ENCODE measurements around the gene KIF2C. TPM values are rescaled to one million over a fixed set of nuclear protein-coding genes. Genes with fewer than 3 reads are reported as not detected.

The KIF2C gene
- total RNA-seq, 5 donors from 2014 or later (not counting 1 experiment from before 2014, with no cell fraction given), result 0.68 to 1.6 (median 1.1) TPM

- Mint-ChIP-seq H3K36me3 (peaks cover 36% of the 10 kb centered on the region), H3K4me3 (peak overlapping the region; percentile 83 to 98 (median 92)), H3K27me3 (no peaks in the 10 kb centered on the region), H3K4me1 (peaks cover 44 to 63% (median 53%) of the 10 kb centered on the region in 3 donors), H3K27ac (peak overlapping the region; percentile 93 to 97), H3K9me3 (no peaks in the 10 kb centered on the region)
- WGBS (ENCODE audit: insufficient coverage), result 15% methylated on average over 12 of the region's 13 CpGs
- ATAC-seq (replicated peaks in 1 of 4) (no peak), DNase-seq (peak in 5 of 35 experiments; percentile 23 to 56 (median 37))
- ChIA-PET CTCF (interaction anchor here in 1 of 2 donors (0.6 to 1.8 kb wide), 2 partner anchors 8 to 502 kb away, joined by 5 to 17 read pairs; partner anchors contain the start of gene BTBD19), POLR2A (interaction anchor here (0.7 to 3.5 kb wide), 6 partner anchors 7 to 502 kb away, joined by 3 to 40 read pairs (median 13); partner anchors contain the start of gene BTBD19 (in 1 of the 2))
- Histone ChIP-seq H3K4me3 (ENCODE audit: control insufficient read depth in 1 of 2, extremely low read depth in 1 of 2, low read length in 1 of 2) (peak overlapping the region; percentile 81 to 97), H3K9me3 (no peaks in the 10 kb centered on the region), H3K36me3 (ENCODE audit: control insufficient read depth in 2 of 2, extremely low read depth in 1 of 2, insufficient read depth in 1 of 2, low read length in 1 of 2) (peaks cover 16 to 44% of the 10 kb centered on the region in 2 donors), H3K27ac (ENCODE audit: low read length) (peak overlapping the region; percentile 63), H3K27me3 (replicated peaks in 1 of 2; ENCODE audit: control insufficient read depth in 2 of 2, extremely low read depth in 1 of 2, insufficient read depth in 2 of 2, low read length in 1 of 2) (no peaks in the 10 kb centered on the region), H3K4me1 (ENCODE audit: control insufficient read depth in 1 of 2, extremely low read depth in 1 of 2, insufficient read depth in 2 of 2, low read length in 2 of 2) (peaks cover 19 to 56% of the 10 kb centered on the region in 2 experiments)
Measured at GRCh38 chr1:44801491-44802305, 62.1 kb downstream of the KIF2C start.

- Histone ChIP-seq H3K4me3 (ENCODE audit: control insufficient read depth in 1 of 2, extremely low read depth in 1 of 2, low read length in 1 of 2) (peak overlapping the region; percentile 71 to 97), H3K9me3 (no peaks in the 10 kb centered on the region), H3K36me3 (ENCODE audit: control insufficient read depth in 2 of 2, extremely low read depth in 1 of 2, insufficient read depth in 1 of 2, low read length in 1 of 2) (peaks cover 16 to 50% of the 10 kb centered on the region in 2 donors), H3K27ac (ENCODE audit: low read length) (peak overlapping the region; percentile 63), H3K27me3 (replicated peaks in 1 of 2; ENCODE audit: control insufficient read depth in 2 of 2, extremely low read depth in 1 of 2, insufficient read depth in 2 of 2, low read length in 1 of 2) (no peaks in the 10 kb centered on the region), H3K4me1 (ENCODE audit: control insufficient read depth in 1 of 2, extremely low read depth in 1 of 2, insufficient read depth in 2 of 2, low read length in 2 of 2) (peaks cover 27 to 64% of the 10 kb centered on the region in 2 experiments)
- no peak for ATAC-seq (replicated peaks in 1 of 4)
- POLR2A ChIA-PET, result interaction anchor here in 1 of 2 donors (3.5 kb wide), 1 partner anchor 16 kb away, joined by 40 read pairs; no protein-coding TSS in a partner anchor
- Mint-ChIP-seq H3K4me1 (peaks cover 52 to 71% (median 61%) of the 10 kb centered on the region in 3 donors), H3K27me3 (no peaks in the 10 kb centered on the region), H3K4me3 (peak overlapping the region; percentile 83 to 98 (median 92)), H3K9me3 (no peaks in the 10 kb centered on the region), H3K36me3 (peaks cover 42% of the 10 kb centered on the region), H3K27ac (peak overlapping the region; percentile 92 to 93)
- WGBS (ENCODE audit: insufficient coverage), result 60% methylated on average over 8 of the region's 13 CpGs
- no peak for DNase-seq
- CTCF ChIA-PET, result interaction anchor here in 1 of 2 donors (0.6 kb wide), 1 partner anchor 501 kb away, joined by 5 read pairs; no protein-coding TSS in a partner anchor
Measured at GRCh38 chr1:44802306-44803061, 62.8 kb downstream of the KIF2C start.

- ATAC-seq (replicated peaks in 1 of 4), result no peak
- peaks cover 42% of the 10 kb centered on the region for H3K36me3 Mint-ChIP-seq
Measured at GRCh38 chr1:44803062-44803311, 63.4 kb downstream of the KIF2C start.

GRCh38 chr1:44803312-44804095 lies 63.9 kb downstream of the KIF2C start:
- 92% methylated on average over 7 of the region's 13 CpGs for WGBS (ENCODE audit: insufficient coverage)
- H3K27me3 ChIP-seq (replicated peaks in 1 of 2; ENCODE audit: control insufficient read depth in 2 of 2, extremely low read depth in 1 of 2, insufficient read depth in 2 of 2, low read length in 1 of 2), result no peaks in the 10 kb centered on the region
- ChIA-PET CTCF (no interaction called here), POLR2A (no interaction called here)
- H3K9me3 ChIP-seq, result no peaks in the 10 kb centered on the region
- peaks cover 16 to 50% of the 10 kb centered on the region in 2 donors for H3K36me3 ChIP-seq (ENCODE audit: control insufficient read depth in 2 of 2, extremely low read depth in 1 of 2, insufficient read depth in 1 of 2, low read length in 1 of 2)
- peak overlapping the region; percentile 63 for H3K27ac ChIP-seq (ENCODE audit: low read length)
- Mint-ChIP-seq H3K27ac (peak overlapping the region; percentile 92 to 93), H3K4me3 (peak overlapping the region; percentile 83 to 98 (median 92)), H3K27me3 (no peaks in the 10 kb centered on the region), H3K4me1 (peaks cover 62 to 78% (median 71%) of the 10 kb centered on the region in 3 donors), H3K9me3 (no peaks in the 10 kb centered on the region), H3K36me3 (peaks cover 42% of the 10 kb centered on the region)
- DNase-seq, result no peak
- H3K4me3 ChIP-seq (ENCODE audit: control insufficient read depth in 1 of 2, extremely low read depth in 1 of 2, low read length in 1 of 2), result no peak overlapping the region
- peaks cover 36 to 74% of the 10 kb centered on the region in 2 experiments for H3K4me1 ChIP-seq (ENCODE audit: control insufficient read depth in 1 of 2, extremely low read depth in 1 of 2, insufficient read depth in 2 of 2, low read length in 2 of 2)
- ATAC-seq (replicated peaks in 1 of 4), result no peak

More at GRCh38 chr1:44803062-44803311, 63.4 kb downstream of the KIF2C start:
- no peak for DNase-seq
- no peaks in the 10 kb centered on the region for H3K9me3 ChIP-seq
- H3K36me3 ChIP-seq (ENCODE audit: control insufficient read depth in 2 of 2, extremely low read depth in 1 of 2, insufficient read depth in 1 of 2, low read length in 1 of 2), result peaks cover 16 to 50% of the 10 kb centered on the region in 2 donors
- H3K27me3 Mint-ChIP-seq, result no peaks in the 10 kb centered on the region
- CTCF ChIA-PET, result no interaction called here
- no peak overlapping the region for H3K4me3 ChIP-seq (ENCODE audit: control insufficient read depth in 1 of 2, extremely low read depth in 1 of 2, low read length in 1 of 2)
- 94% methylated on average over 8 of the region's 9 CpGs for WGBS (ENCODE audit: insufficient coverage)
- H3K4me1 ChIP-seq (ENCODE audit: control insufficient read depth in 1 of 2, extremely low read depth in 1 of 2, insufficient read depth in 2 of 2, low read length in 2 of 2), result peaks cover 32 to 69% of the 10 kb centered on the region in 2 experiments
- H3K4me3 Mint-ChIP-seq, result peak overlapping the region; percentile 83 to 98 (median 92)
- peak overlapping the region; percentile 63 for H3K27ac ChIP-seq (ENCODE audit: low read length)
- peak overlapping the region; percentile 92 to 93 for H3K27ac Mint-ChIP-seq
- POLR2A ChIA-PET, result interaction anchor here in 1 of 2 donors (3.5 kb wide), 1 partner anchor 15 kb away, joined by 40 read pairs; no protein-coding TSS in a partner anchor
- H3K9me3 Mint-ChIP-seq, result no peaks in the 10 kb centered on the region
- peaks cover 57 to 76% (median 66%) of the 10 kb centered on the region in 3 donors for H3K4me1 Mint-ChIP-seq
- H3K27me3 ChIP-seq (replicated peaks in 1 of 2; ENCODE audit: control insufficient read depth in 2 of 2, extremely low read depth in 1 of 2, insufficient read depth in 2 of 2, low read length in 1 of 2), result no peaks in the 10 kb centered on the region

GRCh38 chr1:44805311-44806024 lies 65.8 kb downstream of the KIF2C start:
- 92% methylated on average over 16 of the region's 20 CpGs for WGBS (ENCODE audit: insufficient coverage)
- Mint-ChIP-seq H3K4me1 (peaks cover 77 to 82% (median 82%) of the 10 kb centered on the region in 3 donors), H3K9me3 (no peaks in the 10 kb centered on the region), H3K27me3 (no peaks in the 10 kb centered on the region), H3K36me3 (peaks cover 42% of the 10 kb centered on the region), H3K27ac (peak overlapping the region; percentile 92 to 93), H3K4me3 (peak overlapping the region in 2 of 3 donors; percentile 22 to 83)
- Histone ChIP-seq H3K9me3 (no peaks in the 10 kb centered on the region), H3K27me3 (replicated peaks in 1 of 2; ENCODE audit: control insufficient read depth in 2 of 2, extremely low read depth in 1 of 2, insufficient read depth in 2 of 2, low read length in 1 of 2) (no peaks in the 10 kb centered on the region), H3K27ac (ENCODE audit: low read length) (no peak overlapping the region), H3K4me1 (ENCODE audit: control insufficient read depth in 1 of 2, extremely low read depth in 1 of 2, insufficient read depth in 2 of 2, low read length in 2 of 2) (peaks cover 55 to 84% of the 10 kb centered on the region in 2 experiments), H3K36me3 (ENCODE audit: control insufficient read depth in 2 of 2, extremely low read depth in 1 of 2, insufficient read depth in 1 of 2, low read length in 1 of 2) (peaks cover 16 to 50% of the 10 kb centered on the region in 2 donors), H3K4me3 (ENCODE audit: control insufficient read depth in 1 of 2, extremely low read depth in 1 of 2, low read length in 1 of 2) (no peak overlapping the region)
- no peak for ATAC-seq (replicated peaks in 1 of 4)
- POLR2A ChIA-PET, result interaction anchor here in 1 of 2 donors (0.8 to 0.9 kb wide), 2 partner anchors 8 to 13 kb away, joined by 3 read pairs; no protein-coding TSS in a partner anchor
- CTCF ChIA-PET, result interaction anchor here in 1 of 2 donors (0.7 to 0.8 kb wide), 2 partner anchors 15 to 20 kb away, joined by 3 read pairs; no protein-coding TSS in a partner anchor
- DNase-seq, result no peak
